BJ (cell line): ENCODE results near the gene CEMIP2. TPM values are rescaled to one million over a fixed set of nuclear protein-coding genes. Genes with fewer than 3 reads are reported as not detected.

ENCODE experiments used
- CTCF ChIA-PET: fragments of 350-600 bp; formaldehyde crosslinking; extraction: SDS; loops from one replicate; lab custom pipeline; 2021; ENCODE audit warnings: antibody characterized with exemption, inconsistent platforms; lab: Yijun Ruan, JAX
- POLR2A ChIA-PET: fragments of 300-600 bp; sonication (Branson Sonifier 250); formaldehyde crosslinking; extraction: SDS; loops from one replicate; lab custom pipeline; 2021; ENCODE audit warnings: antibody characterized with exemption; lab: Charles Lee
- DNase-seq: peaks from one replicate; pipeline ENCODE4 v3.0.0-alpha.2; 2011; ENCODE audit warnings: low read depth
- H3K27me3 ChIP-seq: 2 replicates; pipeline ENCODE4 v1.6.0; 2011; ENCODE audit warnings: low read length; ENCODE audit not compliant: control insufficient read depth, insufficient read depth
- H3K36me3 ChIP-seq: 2 replicates; pipeline ENCODE4 v1.5.1; 2011; ENCODE audit warnings: low read length; ENCODE audit not compliant: control insufficient read depth, insufficient read depth
- H3K4me3 ChIP-seq: 2 replicates; pipeline ENCODE4 v1.5.1; 2011; ENCODE audit warnings: low read depth, mild to moderate bottlenecking, control low read depth, low read length
- CTCF ChIP-seq: IDR thresholded peaks from 2 replicates; pipeline ENCODE4 v1.5.1; 2011; ENCODE audit warnings: low read depth, mild to moderate bottlenecking, control low read depth, inconsistent platforms, low read length, moderate library complexity; ENCODE audit not compliant: insufficient read depth
- polyA plus RNA-seq: library from polyadenylated mRNA; depleted of rRNA; stranded (reverse); fragments of >200 nt; gene quantifications from 2 replicates; pipeline ENCODE4 v1.2.3, GENCODE V29; 2011

The CEMIP2 gene
- polyA plus RNA-seq, 1 experiment = 120 TPM

- ChIA-PET POLR2A (no interaction called here), CTCF (no interaction called here)
- Histone ChIP-seq H3K27me3 (no peaks in the 10 kb centered on the region), H3K36me3 (no peaks in the 10 kb centered on the region), H3K4me3 (no peak overlapping the region)
- no peak for TF ChIP-seq CTCF
- no peak for DNase-seq
These were observed 99.6 kb downstream of the CEMIP2 start for GRCh38 chr9:71668717-71669116.

GRCh38 chr9:71665247-71665646 is 103.1 kb downstream of the CEMIP2 start:
- H3K27me3 ChIP-seq = no peaks in the 10 kb centered on the region
- ChIA-PET CTCF (no interaction called here), POLR2A (no interaction called here)
- no peak for TF ChIP-seq CTCF
- H3K36me3 ChIP-seq = no peaks in the 10 kb centered on the region
- no peak for DNase-seq
- H3K4me3 ChIP-seq = no peak overlapping the region

- Histone ChIP-seq H3K4me3 (no peak overlapping the region), H3K27me3 (no peaks in the 10 kb centered on the region), H3K36me3 (no peaks in the 10 kb centered on the region)
- ChIA-PET CTCF (interaction anchor here (0.8 kb wide), 1 partner anchor 10 kb away, joined by 3 read pairs; no protein-coding TSS in a partner anchor), POLR2A (no interaction called here)
- no peak for TF ChIP-seq CTCF
- no peak for DNase-seq
These were observed 103.7 kb downstream of the CEMIP2 start for GRCh38 chr9:71664566-71664965.

- no peak for TF ChIP-seq CTCF
- H3K27me3 ChIP-seq = no peaks in the 10 kb centered on the region
- ChIA-PET POLR2A (no interaction called here), CTCF (interaction anchor here (0.8 to 1.4 kb wide), 2 partner anchors 10 to 60 kb away, joined by 3 to 6 read pairs; no protein-coding TSS in a partner anchor)
- no peaks in the 10 kb centered on the region for H3K36me3 ChIP-seq
- DNase-seq = no peak
- H3K4me3 ChIP-seq = no peak overlapping the region
These were observed 104.3 kb downstream of the CEMIP2 start for GRCh38 chr9:71663931-71664459.

- ChIA-PET POLR2A (no interaction called here), CTCF (interaction anchor here (1.4 to 1.6 kb wide), 2 partner anchors 10 to 59 kb away, joined by 3 to 6 read pairs; no protein-coding TSS in a partner anchor)
- no peak for TF ChIP-seq CTCF
- DNase-seq = no peak
- Histone ChIP-seq H3K36me3 (no peaks in the 10 kb centered on the region), H3K27me3 (no peaks in the 10 kb centered on the region), H3K4me3 (no peak overlapping the region)
These were observed 105.1 kb downstream of the CEMIP2 start for GRCh38 chr9:71663216-71663615.
